ENCODE results near the gene CLEC4G. TPM values are rescaled to one million over a fixed set of nuclear protein-coding genes. Genes with fewer than 3 reads are reported as not detected.

The CLEC4G gene
- total and polyA plus RNA-seq, 2 donors (not counting 3 experiments of a cell fraction or from before 2014, with no cell fraction given) = not detected

DNA sequence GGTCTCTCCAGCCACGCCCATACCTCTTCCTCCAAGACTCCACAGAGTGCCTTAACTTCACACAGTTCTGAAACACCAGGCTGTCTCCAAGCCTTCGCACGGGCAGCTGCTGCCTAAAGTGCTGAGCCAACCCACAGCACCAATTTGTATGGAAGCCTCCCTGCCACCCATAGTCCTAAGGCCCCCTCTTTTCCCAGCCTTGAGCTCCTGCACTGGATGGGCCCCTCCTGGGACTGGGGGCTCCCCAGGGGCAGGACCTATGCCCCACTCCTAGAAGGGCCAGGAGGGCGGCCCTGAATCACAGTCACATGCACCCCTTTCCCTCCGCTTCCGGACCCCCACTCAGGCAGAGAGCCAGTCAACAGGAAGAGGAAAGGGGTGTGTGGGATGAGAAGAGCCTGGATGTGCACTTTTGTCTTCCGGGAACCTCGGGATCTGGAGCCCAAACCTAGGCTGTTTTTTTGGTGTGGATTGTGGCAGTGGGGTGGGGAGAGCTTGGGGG, 24.9 kb downstream of the CLEC4G start:
- no peaks in the 10 kb centered on the region for H3K36me3 ChIP-seq (ENCODE audit: control insufficient read depth in 2 of 2, extremely low read depth in 1 of 2, insufficient read depth in 2 of 2, low read length in 2 of 2)
- no peak for DNase-seq (ENCODE audit: low read depth, low spot score)
- intact Hi-C loops (cut with micrococcal nuclease) (no loop called here), dilution Hi-C loops (cut with MboI; ENCODE audit: extremely low pct_ligation_motif_present, low sequenced_read_pairs) (no loop called here)
- H2AFZ ChIP-seq (ENCODE audit: low read depth, low read length) = no peak overlapping the region
- no peak overlapping the region for H3K27ac ChIP-seq (ENCODE audit: insufficient read depth, low read depth, low read length)
- no peaks in the 10 kb centered on the region for H3K79me2 ChIP-seq (ENCODE audit: control insufficient read depth, insufficient read depth, low read length)
- H3K4me2 ChIP-seq (ENCODE audit: insufficient read depth, low read length) = no peak overlapping the region
- BruUV-seq (replicated peaks) = no TSS peak
- no peaks in the 10 kb centered on the region for H3K4me1 ChIP-seq (ENCODE audit: control insufficient read depth, extremely low read depth, insufficient read depth, low read length)
- CTCF ChIA-PET = no interaction called here
- TF ChIP-seq GATA2 (IDR thresholded peaks at IDR 0.05; ENCODE audit: insufficient read depth, insufficient read length, low read depth, low read length) (no peak), POLR2AphosphoS5 (IDR thresholded peaks at IDR 0.05; ENCODE audit: insufficient read depth, low read depth, low read length) (no peak), JUN (IDR thresholded peaks at IDR 0.05; ENCODE audit: borderline replicate concordance, insufficient read depth, insufficient read length, low read depth) (no peak), MYC (IDR thresholded peaks at IDR 0.05; ENCODE audit: low read depth, low read length) (no peak), EZH2 (IDR thresholded peaks at IDR 0.05; ENCODE audit: borderline replicate concordance, low read depth, low read length, severe bottlenecking) (no peak)
- TF ChIP-seq, protein P1, sequence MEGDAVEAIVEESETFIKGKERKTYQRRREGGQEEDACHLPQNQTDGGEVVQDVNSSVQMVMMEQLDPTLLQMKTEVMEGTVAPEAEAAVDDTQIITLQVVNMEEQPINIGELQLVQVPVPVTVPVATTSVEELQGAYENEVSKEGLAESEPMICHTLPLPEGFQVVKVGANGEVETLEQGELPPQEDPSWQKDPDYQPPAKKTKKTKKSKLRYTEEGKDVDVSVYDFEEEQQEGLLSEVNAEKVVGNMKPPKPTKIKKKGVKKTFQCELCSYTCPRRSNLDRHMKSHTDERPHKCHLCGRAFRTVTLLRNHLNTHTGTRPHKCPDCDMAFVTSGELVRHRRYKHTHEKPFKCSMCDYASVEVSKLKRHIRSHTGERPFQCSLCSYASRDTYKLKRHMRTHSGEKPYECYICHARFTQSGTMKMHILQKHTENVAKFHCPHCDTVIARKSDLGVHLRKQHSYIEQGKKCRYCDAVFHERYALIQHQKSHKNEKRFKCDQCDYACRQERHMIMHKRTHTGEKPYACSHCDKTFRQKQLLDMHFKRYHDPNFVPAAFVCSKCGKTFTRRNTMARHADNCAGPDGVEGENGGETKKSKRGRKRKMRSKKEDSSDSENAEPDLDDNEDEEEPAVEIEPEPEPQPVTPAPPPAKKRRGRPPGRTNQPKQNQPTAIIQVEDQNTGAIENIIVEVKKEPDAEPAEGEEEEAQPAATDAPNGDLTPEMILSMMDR (IDR thresholded peaks at IDR 0.05; ENCODE audit: extremely low read depth in 1 of 2, insufficient read depth in 1 of 2, low read depth in 1 of 2, low read length in 2 of 2) = no peak
- no peaks in the 10 kb centered on the region for H3K27me3 ChIP-seq (ENCODE audit: control insufficient read depth in 2 of 2, insufficient read depth in 2 of 2, low read length in 2 of 2)
- no peaks in the 10 kb centered on the region for H3K9me3 ChIP-seq (replicated peaks; ENCODE audit: control insufficient read depth, insufficient read depth, low read length)
- no peak overlapping the region for H3K4me3 ChIP-seq (replicated peaks in 1 of 3; ENCODE audit: insufficient read depth in 1 of 3, low read depth in 1 of 3, low read length in 3 of 3)
- H3K9me1 ChIP-seq (replicated peaks; ENCODE audit: control insufficient read depth, extremely low read depth, insufficient read depth, low read length) = no peaks in the 10 kb centered on the region
- no peak for FAIRE-seq
- H4K20me1 ChIP-seq (replicated peaks; ENCODE audit: control insufficient read depth, extremely low read depth, insufficient read depth, low read length) = no peaks in the 10 kb centered on the region
- POLR2A ChIA-PET = no interaction called here
- H3K9ac ChIP-seq (replicated peaks; ENCODE audit: extremely low read depth, insufficient read depth, low read length) = no peak overlapping the region

Data from endothelial cell of umbilical vein (primary cell).